Thyroid gland (tissue), 4 donors: ENCODE results near the gene OSGIN1. TPM values are rescaled to one million over a fixed set of nuclear protein-coding genes. Genes with fewer than 3 reads are reported as not detected.

Experiments used
- DNase-seq, 2 donors: peaks; one replicate each; pipeline ENCODE4 v3.0.0-alpha.2; 2019
- H3K27ac ChIP-seq, 3 donors: fragments of 200-600 bp; sonication (generic); 1 replicate in 2 of 3; 2 replicates in 1 of 3; pipeline ENCODE4 v1.5.1; 2016 to 2019; ENCODE audit warnings: mild to moderate bottlenecking in 1 of 3, moderate library complexity in 1 of 3
- H3K27me3 ChIP-seq: fragments of 200-600 bp; sonication (generic); one replicate; pipeline ENCODE4 v1.5.1; 2019
- H3K36me3 ChIP-seq, 2 donors: fragments of 200-600 bp; sonication (generic); one replicate each; pipeline ENCODE4 v1.5.1; 2016 to 2019
- H3K4me1 ChIP-seq, 2 donors: fragments of 200-600 bp; sonication (generic); one replicate each; pipeline ENCODE4 v1.5.1; 2017 to 2019
- H3K4me3 ChIP-seq, 3 donors: fragments of 200-600 bp; sonication (generic); replicated peaks in 1 of 3; 1 replicate in 2 of 3; 2 replicates in 1 of 3; pipeline ENCODE4 v1.5.1; 2016; ENCODE audit warnings: mild to moderate bottlenecking in 1 of 3
- H3K9me3 ChIP-seq: fragments of 200-600 bp; sonication (generic); one replicate; pipeline ENCODE4 v1.5.1; 2017
- CTCF ChIP-seq, 6 experiments: fragments of 200-600 bp in 3 of 6; fragments of 450-650 bp in 3 of 6; sonication (generic) in 3 of 6; IDR thresholded peaks; one replicate each; pipeline ENCODE4 v1.5.1; 2016 to 2019; ENCODE audit warnings: antibody characterized with exemption in 6 of 6, mild to moderate bottlenecking in 2 of 6, inconsistent platforms in 1 of 6, moderate library complexity in 1 of 6
- POLR2A ChIP-seq, 2 donors: fragments of 450-650 bp; IDR thresholded peaks; one replicate each; pipeline ENCODE4 v1.6.1; 2017; ENCODE audit warnings: antibody characterized with exemption in 2 of 2, mild to moderate bottlenecking in 2 of 2, moderate library complexity in 1 of 2
- WGBS, 2 donors: methylation state at CpG; one replicate each; pipeline ENCODE4 v1.1.5; 2017; 5-methylcytosine and 5-hydroxymethylcytosine counted together
- intact Hi-C: fragments of 100-400 bp; cut with DNase I; formaldehyde crosslinking; loops from one replicate; pipeline ENCODE4 v1.15.1; 2023
- total RNA-seq, 4 donors: library from RNA; depleted of rRNA; stranded (reverse); fragments of >200 nt; gene quantifications; one replicate each; pipeline ENCODE4 v1.2.3, GENCODE V29; 2016

The OSGIN1 gene
- total RNA-seq, 4 donors from 2014 or later = 14.5 to 53.5 (median 31.9) TPM

- H3K36me3 ChIP-seq = no peaks in the 10 kb centered on the region
- intact Hi-C loops = no loop called here
- WGBS, 2 donors = 11 to 15% methylated on average over 32 to 35 of the region's 35 CpGs
These were observed 26.2 kb upstream of the OSGIN1 start for GRCh38 chr16:83926726-83927397.

GRCh38 chr16:83928341-83929055 lies 24.5 kb upstream of the OSGIN1 start:
- no peak overlapping the region for H3K4me3 ChIP-seq
- 85 to 87% methylated on average over 15 of the region's 16 CpGs for WGBS, 2 donors
- no peaks in the 10 kb centered on the region for H3K9me3 ChIP-seq
- no peaks in the 10 kb centered on the region for H3K27me3 ChIP-seq
- no peak for DNase-seq
- H3K27ac ChIP-seq = no peak overlapping the region
- intact Hi-C loops = no loop called here
- H3K36me3 ChIP-seq = no peaks in the 10 kb centered on the region
- TF ChIP-seq CTCF (IDR thresholded peaks at IDR 0.05) (no peak), POLR2A (IDR thresholded peaks at IDR 0.05) (no peak)
- no peaks in the 10 kb centered on the region for H3K4me1 ChIP-seq

More at GRCh38 chr16:83926726-83927397, 26.2 kb upstream of the OSGIN1 start:
- Histone ChIP-seq H3K4me1 (no peaks in the 10 kb centered on the region), H3K9me3 (no peaks in the 10 kb centered on the region), H3K27me3 (no peaks in the 10 kb centered on the region), H3K27ac (peak overlapping the region; percentile 57 to 65 (median 61)), H3K4me3 (no peak overlapping the region)
- TF ChIP-seq CTCF (IDR thresholded peaks at IDR 0.05) (peak; percentile 85 to 99 (median 90)), POLR2A (IDR thresholded peaks at IDR 0.05) (no peak)
- DNase-seq = peak; percentile 85 to 86

GRCh38 chr16:83929811-83930555 lies 23.1 kb upstream of the OSGIN1 start:
- intact Hi-C loops = no loop called here
- TF ChIP-seq CTCF (IDR thresholded peaks at IDR 0.05) (no peak), POLR2A (IDR thresholded peaks at IDR 0.05) (no peak)
- no peaks in the 10 kb centered on the region for H3K9me3 ChIP-seq
- no peak overlapping the region for H3K4me3 ChIP-seq
- DNase-seq = no peak
- H3K4me1 ChIP-seq = no peaks in the 10 kb centered on the region
- no peaks in the 10 kb centered on the region for H3K27me3 ChIP-seq
- 79 to 87% methylated on average over 14 to 17 of the region's 17 CpGs for WGBS, 2 donors
- H3K36me3 ChIP-seq = no peaks in the 10 kb centered on the region
- no peak overlapping the region for H3K27ac ChIP-seq

GRCh38 chr16:83930730-83931500 lies 22.1 kb upstream of the OSGIN1 start:
- Histone ChIP-seq H3K27me3 (no peaks in the 10 kb centered on the region), H3K27ac (no peak overlapping the region), H3K36me3 (no peaks in the 10 kb centered on the region), H3K4me3 (no peak overlapping the region), H3K9me3 (no peaks in the 10 kb centered on the region), H3K4me1 (no peaks in the 10 kb centered on the region)
- WGBS, 2 donors = 81 to 86% methylated on average over 16 to 18 of the region's 22 CpGs
- no peak for DNase-seq
- intact Hi-C loops = no loop called here
- TF ChIP-seq POLR2A (IDR thresholded peaks at IDR 0.05) (no peak), CTCF (IDR thresholded peaks at IDR 0.05) (no peak)
